Chondrocyte (in vitro differentiated cells): ENCODE measurements around the gene PRR27. TPM values are rescaled to one million over a fixed set of nuclear protein-coding genes. Genes with fewer than 3 reads are reported as not detected.
A peak's percentile ranks its signal among the peaks of the same experiment; 100 is the strongest.

Source experiments
- DNase-seq: peaks from one replicate; pipeline ENCODE4 v3.0.0; 2021; ENCODE audit warnings: mixed read lengths, low spot score
- H3K27ac Mint-ChIP-seq: one replicate; pipeline ENCODE4 v1.8.0; 2021; ENCODE audit warnings: mild to moderate bottlenecking, moderate library complexity, mixed read lengths; ENCODE audit not compliant: unreplicated experiment
- H3K27me3 Mint-ChIP-seq: 2 replicates; pipeline ENCODE4 v1.8.0; 2021; ENCODE audit warnings: low read depth, mixed read lengths
- H3K36me3 Mint-ChIP-seq: 2 replicates; pipeline ENCODE4 v1.8.0; 2021; ENCODE audit warnings: low read depth, mixed read lengths
- H3K4me1 Mint-ChIP-seq: 2 replicates; pipeline ENCODE4 v1.8.0; 2021; ENCODE audit warnings: low read depth, mild to moderate bottlenecking, mixed read lengths
- H3K4me3 Mint-ChIP-seq: one replicate; pipeline ENCODE4 v1.8.0; 2021; ENCODE audit warnings: mild to moderate bottlenecking, moderate library complexity, mixed read lengths; ENCODE audit not compliant: unreplicated experiment
- H3K9me3 Mint-ChIP-seq: 2 replicates; pipeline ENCODE4 v1.8.0; 2021; ENCODE audit warnings: low read depth, mixed read lengths
- total RNA-seq: library from RNA; stranded (reverse); gene quantifications from 3 replicates; pipeline ENCODE4 v1.2.1, GENCODE V29; 2021
- TF ChIP-seq, protein P1 (sequence below): fragments of 200-600 bp; sonication (generic); IDR thresholded peaks from 2 replicates; pipeline ENCODE4 v1.5.0; 2021; ENCODE audit warnings: antibody characterized with exemption, mild to moderate bottlenecking, moderate library complexity

PRR27 gene
- total RNA-seq, 1 donor from 2014 or later: not detected

DNA sequence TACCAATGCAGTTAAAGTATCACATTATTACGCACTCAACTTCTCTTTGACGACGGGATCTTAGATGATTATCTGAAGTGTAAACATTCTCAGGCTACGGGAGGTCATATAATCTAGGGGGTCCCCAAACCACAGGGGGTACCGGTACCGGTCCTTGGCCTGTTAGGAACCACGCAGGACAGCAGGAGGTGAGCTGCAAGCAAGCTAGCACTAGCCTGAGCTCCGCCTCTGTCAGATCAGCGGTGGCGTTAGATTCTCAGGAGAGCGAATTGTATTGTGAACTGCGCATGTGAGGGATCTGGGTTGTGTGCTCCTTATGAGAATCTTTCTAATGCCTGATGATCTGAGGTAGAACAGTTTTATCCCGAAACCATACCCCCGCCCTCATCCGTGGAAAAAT lies 20.6 kb upstream of the PRR27 start:
- Mint-ChIP-seq H3K27ac (no peak overlapping the region), H3K27me3 (peaks cover 3% of the 10 kb centered on the region)
- TF ChIP-seq, protein P1, sequence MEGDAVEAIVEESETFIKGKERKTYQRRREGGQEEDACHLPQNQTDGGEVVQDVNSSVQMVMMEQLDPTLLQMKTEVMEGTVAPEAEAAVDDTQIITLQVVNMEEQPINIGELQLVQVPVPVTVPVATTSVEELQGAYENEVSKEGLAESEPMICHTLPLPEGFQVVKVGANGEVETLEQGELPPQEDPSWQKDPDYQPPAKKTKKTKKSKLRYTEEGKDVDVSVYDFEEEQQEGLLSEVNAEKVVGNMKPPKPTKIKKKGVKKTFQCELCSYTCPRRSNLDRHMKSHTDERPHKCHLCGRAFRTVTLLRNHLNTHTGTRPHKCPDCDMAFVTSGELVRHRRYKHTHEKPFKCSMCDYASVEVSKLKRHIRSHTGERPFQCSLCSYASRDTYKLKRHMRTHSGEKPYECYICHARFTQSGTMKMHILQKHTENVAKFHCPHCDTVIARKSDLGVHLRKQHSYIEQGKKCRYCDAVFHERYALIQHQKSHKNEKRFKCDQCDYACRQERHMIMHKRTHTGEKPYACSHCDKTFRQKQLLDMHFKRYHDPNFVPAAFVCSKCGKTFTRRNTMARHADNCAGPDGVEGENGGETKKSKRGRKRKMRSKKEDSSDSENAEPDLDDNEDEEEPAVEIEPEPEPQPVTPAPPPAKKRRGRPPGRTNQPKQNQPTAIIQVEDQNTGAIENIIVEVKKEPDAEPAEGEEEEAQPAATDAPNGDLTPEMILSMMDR: no peak

DNA sequence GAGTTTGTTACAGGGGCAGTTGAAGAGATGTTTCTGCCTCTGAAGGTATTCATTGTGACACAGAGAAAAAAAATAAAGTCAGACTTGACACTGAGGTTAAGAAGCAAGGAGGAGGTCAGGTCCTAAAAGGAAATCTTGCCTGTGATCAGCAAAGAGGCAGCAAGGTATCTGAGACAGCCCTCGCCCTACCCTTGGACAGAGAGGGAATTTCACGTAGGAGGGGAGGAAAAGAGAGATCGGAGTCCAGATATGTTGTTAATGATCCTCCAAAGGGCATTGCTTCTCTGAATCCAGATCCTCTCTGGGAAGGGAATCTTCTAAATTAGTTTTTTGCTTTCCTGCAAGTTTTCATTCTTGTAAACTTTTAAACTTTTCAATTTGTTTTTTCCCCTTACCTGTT lies 15.3 kb upstream of the PRR27 start:
- Mint-ChIP-seq H3K27ac (no peak overlapping the region), H3K4me3 (no peak overlapping the region), H3K27me3 (peaks cover 3% of the 10 kb centered on the region), H3K36me3 (no peaks in the 10 kb centered on the region), H3K4me1 (no peaks in the 10 kb centered on the region), H3K9me3 (no peaks in the 10 kb centered on the region)
- no peak for DNase-seq
- TF ChIP-seq, protein P1: no peak

More for the DNA sequence above, 20.6 kb upstream of the PRR27 start:
- peak; percentile 52 for DNase-seq
- Mint-ChIP-seq H3K36me3 (no peaks in the 10 kb centered on the region), H3K4me3 (no peak overlapping the region), H3K4me1 (no peaks in the 10 kb centered on the region), H3K9me3 (no peaks in the 10 kb centered on the region)

DNA sequence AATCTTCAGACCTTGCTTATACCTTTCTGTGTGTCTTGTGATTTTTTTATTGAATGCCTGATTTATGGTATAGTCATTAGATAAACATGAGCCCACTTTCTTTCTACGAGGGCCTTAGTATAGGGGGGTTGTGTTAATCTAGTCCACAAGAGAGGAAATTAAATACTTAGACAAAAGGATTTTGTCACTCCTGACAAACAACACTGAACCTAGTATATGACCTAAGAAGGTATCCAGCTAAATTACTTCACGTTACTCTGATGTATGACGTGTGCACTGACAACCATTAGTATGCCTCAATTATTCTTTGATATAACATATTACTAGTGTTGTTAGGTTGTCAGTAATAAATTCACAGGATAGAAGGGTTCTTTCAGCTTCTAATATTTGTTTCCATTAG lies 2.8 kb upstream of the PRR27 start:
- Mint-ChIP-seq H3K27ac (no peak overlapping the region), H3K36me3 (no peaks in the 10 kb centered on the region), H3K27me3 (peaks cover 2% of the 10 kb centered on the region), H3K9me3 (no peaks in the 10 kb centered on the region), H3K4me3 (no peak overlapping the region), H3K4me1 (no peaks in the 10 kb centered on the region)
- no peak for DNase-seq
- TF ChIP-seq, protein P1: no peak

DNA sequence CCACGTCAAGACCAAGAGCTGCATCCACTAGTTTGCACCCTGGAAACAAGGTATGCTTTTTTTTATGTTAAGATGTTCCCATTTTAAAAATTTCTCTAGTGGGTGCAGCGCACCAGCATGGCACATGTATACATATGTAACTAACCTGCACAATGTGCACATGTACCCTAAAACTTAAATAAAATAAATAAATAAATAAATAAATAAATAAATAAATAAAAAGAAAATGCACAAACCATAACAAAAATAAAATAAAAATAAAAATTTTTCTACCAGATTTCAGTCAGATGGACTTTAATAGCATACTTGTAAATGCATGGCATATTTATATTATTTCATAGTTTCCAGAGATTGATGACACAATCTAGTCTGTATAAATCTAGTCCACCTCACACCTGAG lies 1.9 kb upstream of the PRR27 start:
- Mint-ChIP-seq H3K27ac (no peak overlapping the region), H3K4me3 (no peak overlapping the region), H3K27me3 (peaks cover 2% of the 10 kb centered on the region), H3K9me3 (no peaks in the 10 kb centered on the region), H3K4me1 (no peaks in the 10 kb centered on the region), H3K36me3 (no peaks in the 10 kb centered on the region)
- DNase-seq: no peak
- TF ChIP-seq, protein P1: no peak

DNA sequence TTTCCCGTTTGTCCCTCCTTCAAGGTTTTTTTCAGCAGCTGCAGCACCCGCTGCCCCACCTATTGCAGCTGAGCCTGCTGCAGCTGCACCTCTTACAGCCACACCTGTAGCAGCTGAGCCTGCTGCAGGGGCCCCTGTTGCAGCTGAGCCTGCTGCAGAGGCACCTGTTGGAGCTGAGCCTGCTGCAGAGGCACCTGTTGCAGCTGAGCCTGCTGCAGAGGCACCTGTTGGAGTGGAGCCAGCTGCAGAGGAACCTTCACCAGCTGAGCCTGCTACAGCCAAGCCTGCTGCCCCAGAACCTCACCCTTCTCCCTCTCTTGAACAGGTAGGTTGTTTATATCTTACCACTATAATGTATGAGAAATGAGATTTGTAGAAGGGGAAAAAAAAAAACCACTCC lies 4.5 kb downstream of the PRR27 start:
- no peak for DNase-seq
- Mint-ChIP-seq H3K36me3 (no peaks in the 10 kb centered on the region), H3K27me3 (peaks cover 8% of the 10 kb centered on the region), H3K9me3 (no peaks in the 10 kb centered on the region), H3K4me3 (no peak overlapping the region), H3K4me1 (no peaks in the 10 kb centered on the region), H3K27ac (no peak overlapping the region)
- TF ChIP-seq, protein P1: no peak
